Endothelial cell (in vitro differentiated cells): ENCODE measurements around the gene NUTM2G. TPM values are rescaled to one million over a fixed set of nuclear protein-coding genes. Genes with fewer than 3 reads are reported as not detected.
"Not testable (repeated sequence)": the region's sequence is repeated elsewhere in the genome, so short reads cannot be mapped to it uniquely, and the experiment has no call there.

Experiments
- DNase-seq: peaks from one replicate; pipeline ENCODE4 v3.0.0; 2021; ENCODE audit warnings: low spot score
- H3K27ac Mint-ChIP-seq: one replicate; pipeline ENCODE4 v1.8.0; 2021; ENCODE audit warnings: mixed read lengths, inconsistent platforms; ENCODE audit not compliant: unreplicated experiment
- H3K27me3 Mint-ChIP-seq: one replicate; pipeline ENCODE4 v1.8.0; 2021; ENCODE audit warnings: mild to moderate bottlenecking, moderate library complexity, mixed read lengths, inconsistent platforms; ENCODE audit not compliant: unreplicated experiment
- H3K36me3 Mint-ChIP-seq: one replicate; pipeline ENCODE4 v1.8.0; 2021; ENCODE audit warnings: mild to moderate bottlenecking, low read depth, mixed read lengths, inconsistent platforms; ENCODE audit not compliant: unreplicated experiment
- H3K4me1 Mint-ChIP-seq: one replicate; pipeline ENCODE4 v1.8.0; 2021; ENCODE audit warnings: mild to moderate bottlenecking, mixed read lengths, inconsistent platforms; ENCODE audit not compliant: unreplicated experiment
- H3K4me3 Mint-ChIP-seq: one replicate; pipeline ENCODE4 v1.8.0; 2021; ENCODE audit warnings: mild to moderate bottlenecking, mixed read lengths, inconsistent platforms; ENCODE audit not compliant: unreplicated experiment
- H3K9me3 Mint-ChIP-seq: one replicate; pipeline ENCODE4 v1.8.0; 2021; ENCODE audit warnings: mixed read lengths, inconsistent platforms; ENCODE audit not compliant: unreplicated experiment
- CTCF ChIP-seq: fragments of 200-600 bp; sonication (generic); IDR thresholded peaks from one replicate; pipeline ENCODE4 v1.5.0; 2021; ENCODE audit warnings: antibody characterized with exemption; ENCODE audit not compliant: unreplicated experiment
- total RNA-seq: library from RNA; stranded (reverse); fragmentation: NEBNext Ultra II Directional; extraction: Animal tissue kit (Norgen Biotek cat#: 25700); gene quantifications from one replicate; pipeline ENCODE4 v1.2.1, GENCODE V29; 2021; ENCODE audit not compliant: unreplicated experiment

The NUTM2G gene
- total RNA-seq, 1 donor from 2014 or later, result not detected

DNA sequence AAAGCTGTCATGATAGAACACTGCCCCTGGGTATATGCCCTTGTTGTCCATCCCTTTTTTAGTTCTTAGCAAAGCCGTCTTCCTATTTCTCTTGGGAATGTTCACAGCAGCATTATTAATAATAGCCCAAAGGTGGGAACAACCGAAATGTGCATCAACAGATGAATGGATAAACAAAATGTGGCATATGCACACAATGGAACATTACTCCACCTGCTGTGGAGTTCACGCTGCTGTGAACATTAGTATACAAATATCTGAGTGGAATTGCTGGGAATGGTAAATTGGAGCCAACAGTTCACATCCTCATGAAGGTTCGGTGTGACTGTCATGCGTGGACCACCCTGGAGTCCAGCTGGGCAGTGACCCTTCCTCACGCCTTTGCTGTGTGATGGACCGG, 36.5 kb upstream of the NUTM2G start:
- no peak for TF ChIP-seq CTCF
- Mint-ChIP-seq H3K9me3 (peaks cover 3% of the 10 kb centered on the region), H3K27me3 (peaks cover 5% of the 10 kb centered on the region), H3K27ac (no peak overlapping the region), H3K4me1 (no peaks in the 10 kb centered on the region), H3K4me3 (no peak overlapping the region), H3K36me3 (peaks cover 28% of the 10 kb centered on the region)
- DNase-seq, result no peak

- H3K27ac Mint-ChIP-seq, H3K36me3 Mint-ChIP-seq, H3K9me3 Mint-ChIP-seq, H3K4me1 Mint-ChIP-seq, H3K27me3 Mint-ChIP-seq, H3K4me3 Mint-ChIP-seq, DNase-seq: not testable (repeated sequence)
These were observed 28.6 kb upstream of the NUTM2G start for GRCh38 chr9:96900010-96900409.

DNA sequence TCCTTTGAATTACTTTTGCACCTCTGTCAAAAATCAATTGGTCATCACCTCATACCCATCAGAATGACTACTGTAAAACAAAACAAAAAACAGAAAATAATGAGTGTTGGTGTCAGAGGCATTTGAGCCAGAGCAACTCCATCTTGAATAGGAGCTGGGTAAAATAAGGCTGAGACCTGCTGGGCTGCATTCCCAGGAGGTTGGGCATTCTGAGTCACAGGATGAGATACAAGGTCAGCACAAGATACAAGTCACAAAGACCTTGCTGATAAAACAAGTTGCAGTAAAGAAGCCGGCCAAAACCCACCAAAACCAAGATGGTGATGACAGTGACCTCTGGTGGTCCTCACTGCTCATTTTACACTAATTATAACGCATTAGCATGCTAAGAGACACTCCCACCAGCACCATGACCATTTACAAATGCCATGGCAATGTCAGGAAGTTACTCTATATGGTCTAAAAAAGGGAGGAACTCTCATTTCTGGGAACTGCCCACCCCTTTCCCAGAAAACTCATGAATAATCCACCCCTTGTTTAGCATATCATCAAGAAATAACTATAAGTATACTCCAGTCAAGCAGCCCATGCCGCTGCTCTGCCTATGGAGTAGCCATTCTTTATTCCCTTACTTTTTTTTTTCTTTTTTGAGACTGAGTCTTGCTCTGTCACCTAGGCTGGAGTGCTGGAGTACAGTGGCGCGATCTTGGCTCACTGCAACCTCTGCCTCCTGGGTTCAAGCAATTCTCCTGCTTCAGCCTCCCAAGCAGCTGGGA, 23.5 kb upstream of the NUTM2G start:
- H3K36me3 Mint-ChIP-seq, result not testable (repeated sequence)

DNA sequence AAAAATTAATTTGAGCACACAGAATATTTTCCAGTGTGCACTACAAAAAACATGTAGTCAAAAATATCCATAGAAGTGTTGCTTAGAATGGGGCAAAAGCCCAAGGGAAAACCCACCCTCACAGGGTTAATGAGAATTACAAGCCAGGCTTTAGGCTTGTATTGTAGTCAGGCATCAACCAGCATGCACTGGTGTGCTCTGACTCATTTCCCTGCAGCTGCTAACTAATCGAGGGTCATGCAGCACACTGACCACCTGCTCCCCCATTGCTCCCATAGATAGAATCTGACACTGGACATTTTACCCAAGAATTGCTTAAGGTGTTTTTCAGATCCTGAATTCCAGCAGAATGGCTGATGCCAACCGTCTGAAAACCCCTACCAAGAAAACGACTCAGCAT, 20.2 kb upstream of the NUTM2G start:
- H3K36me3 Mint-ChIP-seq, H3K4me1 Mint-ChIP-seq, H3K4me3 Mint-ChIP-seq, DNase-seq, H3K27me3 Mint-ChIP-seq, H3K27ac Mint-ChIP-seq, H3K9me3 Mint-ChIP-seq: not testable (repeated sequence)

More for the DNA sequence above, 23.5 kb upstream of the NUTM2G start:
- not testable (repeated sequence) for H3K4me3 Mint-ChIP-seq, H3K4me1 Mint-ChIP-seq, H3K9me3 Mint-ChIP-seq, H3K27ac Mint-ChIP-seq, H3K27me3 Mint-ChIP-seq, DNase-seq

- not testable (repeated sequence) for DNase-seq, H3K9me3 Mint-ChIP-seq, H3K4me1 Mint-ChIP-seq, H3K4me3 Mint-ChIP-seq, H3K27me3 Mint-ChIP-seq, H3K36me3 Mint-ChIP-seq, H3K27ac Mint-ChIP-seq
These were observed 13.1 kb upstream of the NUTM2G start for GRCh38 chr9:96915539-96915938.

- not testable (repeated sequence) for H3K36me3 Mint-ChIP-seq, H3K9me3 Mint-ChIP-seq, H3K4me3 Mint-ChIP-seq, H3K27ac Mint-ChIP-seq, DNase-seq, H3K27me3 Mint-ChIP-seq, H3K4me1 Mint-ChIP-seq
These were observed 12.1 kb upstream of the NUTM2G start for GRCh38 chr9:96916531-96916930.

DNA sequence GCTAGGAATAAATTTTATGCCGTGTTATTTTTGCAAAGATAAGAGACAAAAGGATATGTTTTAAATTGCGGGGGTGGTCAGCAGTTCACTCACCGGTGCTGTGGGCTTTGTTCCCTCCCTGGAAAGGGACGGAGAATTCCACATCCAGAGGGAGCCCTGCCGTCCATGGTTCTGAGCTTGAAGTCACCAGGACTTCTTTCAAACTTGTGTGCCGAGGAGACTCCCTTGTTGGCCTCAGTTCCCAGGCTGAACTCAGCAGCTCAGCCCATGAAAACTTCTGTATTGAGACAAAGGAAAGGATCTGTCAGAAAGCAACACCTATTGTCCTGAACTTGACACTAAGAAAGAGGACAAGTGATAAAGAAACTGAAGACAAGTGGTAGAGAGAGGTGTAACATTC, 10.1 kb upstream of the NUTM2G start:
- H3K27ac Mint-ChIP-seq, H3K9me3 Mint-ChIP-seq, DNase-seq, H3K27me3 Mint-ChIP-seq, H3K4me3 Mint-ChIP-seq, H3K36me3 Mint-ChIP-seq, H3K4me1 Mint-ChIP-seq: not testable (repeated sequence)

DNA sequence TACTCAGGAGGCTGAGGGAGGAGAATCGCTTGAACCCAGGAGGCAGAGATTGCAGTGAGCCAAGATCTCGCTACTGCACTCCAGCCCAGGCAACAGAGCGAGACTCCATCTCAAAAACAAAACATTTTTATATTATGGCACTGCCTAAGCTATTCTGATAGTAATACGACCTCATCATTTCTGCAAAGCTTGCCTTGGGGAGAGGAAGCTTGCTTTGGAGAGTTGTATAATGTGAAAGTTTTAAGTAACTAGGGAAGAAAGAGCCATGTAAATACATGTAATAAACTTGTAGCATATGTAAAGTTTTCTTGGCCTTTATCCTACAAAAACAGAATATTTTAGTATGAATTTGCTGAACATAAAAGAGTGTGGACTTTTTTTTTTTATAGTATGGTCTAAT, 7.8 kb upstream of the NUTM2G start:
- not testable (repeated sequence) for H3K4me3 Mint-ChIP-seq, H3K36me3 Mint-ChIP-seq, H3K27me3 Mint-ChIP-seq, H3K27ac Mint-ChIP-seq, H3K9me3 Mint-ChIP-seq, DNase-seq, H3K4me1 Mint-ChIP-seq

DNA sequence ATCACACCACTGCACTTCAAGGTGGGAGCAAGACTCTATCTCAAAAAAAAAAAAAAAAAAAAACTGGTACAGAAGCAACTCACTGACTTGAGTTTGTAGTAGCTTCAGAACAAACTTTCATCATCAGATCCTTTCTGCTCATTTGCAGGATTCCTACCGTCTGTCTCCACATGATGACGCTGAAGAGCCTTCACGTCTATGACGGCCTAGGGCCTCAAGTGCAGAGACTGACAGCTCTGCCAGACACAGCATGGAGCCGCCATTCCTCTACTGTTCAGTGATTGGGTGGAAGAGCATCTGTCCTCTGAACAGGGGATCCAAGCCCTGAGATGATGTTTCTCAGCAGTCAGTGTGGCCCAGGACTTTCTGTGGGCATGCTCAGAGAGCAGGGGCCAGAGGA, 3.1 kb upstream of the NUTM2G start:
- not testable (repeated sequence) for H3K9me3 Mint-ChIP-seq, H3K27ac Mint-ChIP-seq, H3K27me3 Mint-ChIP-seq, DNase-seq, H3K36me3 Mint-ChIP-seq, H3K4me3 Mint-ChIP-seq, H3K4me1 Mint-ChIP-seq

DNA sequence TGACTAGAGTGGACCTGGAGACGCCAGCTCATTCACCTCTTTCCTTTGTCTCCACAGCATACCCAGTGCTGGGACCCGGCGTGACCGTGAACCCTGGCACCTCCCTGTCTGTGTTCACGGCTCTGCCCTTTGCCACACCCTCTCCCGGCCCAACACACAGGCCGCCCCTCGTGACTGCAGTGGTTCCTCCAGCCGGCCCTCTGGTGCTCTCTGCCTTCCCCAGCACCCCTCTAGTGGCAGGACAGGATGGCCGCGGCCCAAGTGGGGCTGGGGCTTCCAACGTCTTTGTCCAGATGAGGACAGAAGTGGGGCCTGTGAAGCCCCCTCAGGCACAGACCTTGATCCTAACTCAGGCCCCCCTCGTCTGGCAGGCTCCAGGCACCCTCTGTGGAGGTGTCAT, 3.0 kb downstream of the NUTM2G start:
- DNase-seq, result peak; percentile 30
- H3K4me3 Mint-ChIP-seq, H3K27me3 Mint-ChIP-seq, H3K4me1 Mint-ChIP-seq, H3K36me3 Mint-ChIP-seq, H3K9me3 Mint-ChIP-seq, H3K27ac Mint-ChIP-seq: not testable (repeated sequence)

- H3K4me3 Mint-ChIP-seq, H3K9me3 Mint-ChIP-seq, H3K27me3 Mint-ChIP-seq, H3K27ac Mint-ChIP-seq, H3K4me1 Mint-ChIP-seq, H3K36me3 Mint-ChIP-seq, DNase-seq: not testable (repeated sequence)
These were observed 5.5 kb downstream of the NUTM2G start for GRCh38 chr9:96934097-96934496.

DNA sequence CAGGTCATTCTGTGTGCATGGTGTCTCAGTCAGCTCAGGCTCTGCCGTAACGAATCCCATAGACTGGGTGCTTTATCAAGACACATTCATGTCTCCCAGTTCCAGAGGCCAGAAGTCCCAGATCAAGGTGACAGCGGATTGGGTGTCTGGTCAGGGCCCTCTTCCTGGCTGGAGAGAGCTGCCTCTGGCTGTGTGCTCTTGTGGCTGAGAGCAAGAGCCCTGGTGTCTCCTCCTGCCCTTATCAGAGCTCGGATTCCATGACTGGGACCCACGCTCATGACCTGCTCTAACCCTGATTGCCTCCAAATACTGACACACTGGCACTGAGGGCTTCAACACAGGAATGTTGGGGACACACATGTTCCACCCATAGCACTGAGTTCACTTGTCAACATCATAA, 6.1 kb downstream of the NUTM2G start:
- peak overlapping the region; percentile 28 for H3K27ac Mint-ChIP-seq
- H3K4me3 Mint-ChIP-seq, H3K36me3 Mint-ChIP-seq, H3K27me3 Mint-ChIP-seq, DNase-seq, H3K9me3 Mint-ChIP-seq, H3K4me1 Mint-ChIP-seq: not testable (repeated sequence)
